ENCODE results near the gene CTU2. TPM values are rescaled to one million over a fixed set of nuclear protein-coding genes. Genes with fewer than 3 reads are reported as not detected.

Gene CTU2
- total RNA-seq, 1 donor from 2014 or later, result 21.3 TPM

GRCh38 chr16:88711750-88712340 is 5.5 kb downstream of the CTU2 start:
- Histone ChIP-seq H3K4me1 (peaks cover 9% of the 10 kb centered on the region), H3K4me3 (no peak overlapping the region), H3K36me3 (peaks cover 34% of the 10 kb centered on the region), H3K27ac (no peak overlapping the region), H3K27me3 (no peaks in the 10 kb centered on the region), H3K9me3 (no peaks in the 10 kb centered on the region)
- no peak for ATAC-seq
- TF ChIP-seq CTCF (IDR thresholded peaks at IDR 0.05), result no peak
- DNase-seq, result no peak
- intact Hi-C loops (cut with DNase I), result no loop called here

DNA sequence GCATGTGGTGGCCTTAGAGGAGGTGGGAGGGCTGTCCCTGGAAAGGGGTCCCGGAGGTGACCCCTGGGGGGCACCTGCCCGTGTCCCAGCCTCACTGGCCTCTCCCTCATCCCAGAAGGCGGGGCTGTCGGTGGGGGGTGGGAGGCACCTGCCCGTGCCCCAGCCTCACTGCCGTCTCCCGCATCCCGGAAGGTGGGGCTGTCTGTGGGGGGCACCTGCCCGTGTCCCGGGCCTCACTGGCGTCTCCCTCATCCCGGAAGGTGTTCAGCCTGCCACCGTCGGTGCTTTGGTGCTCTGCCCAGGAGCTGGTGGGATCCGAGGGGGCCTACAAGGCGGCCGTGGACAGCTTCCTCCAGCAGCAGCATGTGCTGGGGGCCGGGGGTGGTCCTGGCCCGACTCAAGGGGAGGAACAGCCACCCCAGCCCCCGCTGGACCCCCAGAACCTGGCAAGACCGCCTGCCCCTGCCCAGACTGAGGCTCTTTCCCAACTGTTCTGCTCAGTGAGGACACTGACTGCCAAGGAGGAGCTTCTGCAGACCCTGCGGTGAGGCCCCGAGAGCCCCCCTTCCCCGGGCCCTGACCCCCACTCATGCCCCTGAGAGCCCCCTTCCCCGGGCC is 6.2 kb downstream of the CTU2 start:
- peaks cover 3% of the 10 kb centered on the region for H3K4me1 ChIP-seq
- DNase-seq (no peak), ATAC-seq (no peak)

GRCh38 chr16:88713054-88713453 is 6.8 kb downstream of the CTU2 start:
- no peaks in the 10 kb centered on the region for H3K4me1 ChIP-seq
- no peak for TF ChIP-seq CTCF (IDR thresholded peaks at IDR 0.05)
- DNase-seq (no peak), ATAC-seq (no peak)
- H3K27ac ChIP-seq, result no peak overlapping the region
- H3K27me3 ChIP-seq, result no peaks in the 10 kb centered on the region
- no peak overlapping the region for H3K4me3 ChIP-seq
- intact Hi-C loops (cut with DNase I), result no loop called here
- H3K9me3 ChIP-seq, result no peaks in the 10 kb centered on the region
- peaks cover 47% of the 10 kb centered on the region for H3K36me3 ChIP-seq

More for the DNA sequence above, 6.2 kb downstream of the CTU2 start:
- no peak overlapping the region for H3K4me3 ChIP-seq
- H3K9me3 ChIP-seq, result no peaks in the 10 kb centered on the region
- H3K27ac ChIP-seq, result no peak overlapping the region
- no peaks in the 10 kb centered on the region for H3K27me3 ChIP-seq
- peaks cover 41% of the 10 kb centered on the region for H3K36me3 ChIP-seq
- no peak for TF ChIP-seq CTCF (IDR thresholded peaks at IDR 0.05)
- intact Hi-C loops (cut with DNase I), result no loop called here

- peak; percentile 17 for ATAC-seq
- Histone ChIP-seq H3K27ac (no peak overlapping the region), H3K27me3 (no peaks in the 10 kb centered on the region), H3K4me1 (no peaks in the 10 kb centered on the region), H3K36me3 (peaks cover 54% of the 10 kb centered on the region), H3K9me3 (no peaks in the 10 kb centered on the region), H3K4me3 (no peak overlapping the region)
- no peak for TF ChIP-seq CTCF (IDR thresholded peaks at IDR 0.05)
- DNase-seq, result no peak
- intact Hi-C loops (cut with DNase I), result no loop called here
Observed at GRCh38 chr16:88713568-88714419, 7.5 kb downstream of the CTU2 start.

DNA sequence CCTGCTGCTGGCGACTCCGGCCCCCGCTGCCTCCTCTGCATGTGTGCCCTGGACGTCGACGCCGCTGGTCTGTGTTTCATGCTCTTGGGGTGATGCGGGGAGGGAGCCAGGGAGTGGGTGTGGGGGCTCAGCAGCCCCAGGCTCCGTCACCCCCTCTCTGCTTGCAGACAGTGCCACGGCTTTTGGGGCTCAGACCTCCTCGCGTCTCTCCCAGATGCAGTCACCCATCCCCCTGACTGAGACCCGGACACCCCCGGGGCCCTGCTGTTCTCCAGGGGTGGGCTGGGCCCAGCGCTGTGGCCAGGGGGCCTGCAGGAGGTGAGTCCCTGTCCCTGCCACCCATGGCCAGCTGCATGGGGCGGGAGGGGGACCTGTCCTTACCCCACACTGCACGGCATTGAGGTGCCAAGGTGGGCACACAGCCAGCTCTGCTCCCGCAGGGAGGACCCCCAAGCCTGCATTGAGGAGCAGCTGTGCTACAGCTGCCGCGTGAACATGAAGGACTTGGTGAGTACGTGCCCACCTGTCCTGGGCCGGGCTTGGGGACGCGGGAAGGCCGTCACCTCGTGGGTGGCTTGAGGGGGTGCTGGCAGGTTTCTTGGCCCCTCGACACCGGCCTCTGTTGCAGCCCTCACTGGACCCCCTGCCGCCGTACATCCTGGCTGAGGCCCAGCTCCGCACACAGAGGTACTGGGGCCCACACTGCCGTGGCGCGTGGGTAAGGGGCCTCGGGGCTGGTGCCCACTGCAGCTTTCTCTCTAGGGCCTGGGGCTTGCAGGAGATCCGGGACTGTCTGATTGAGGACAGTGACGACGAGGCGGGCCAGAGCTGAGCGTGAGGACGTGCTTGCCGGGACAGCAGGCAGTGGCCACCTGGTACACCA is 8.4 kb downstream of the CTU2 start:
- Histone ChIP-seq H3K9me3 (no peaks in the 10 kb centered on the region), H3K4me1 (no peaks in the 10 kb centered on the region), H3K4me3 (no peak overlapping the region), H3K27ac (no peak overlapping the region), H3K27me3 (no peaks in the 10 kb centered on the region), H3K36me3 (peaks cover 63% of the 10 kb centered on the region)
- TF ChIP-seq CTCF (IDR thresholded peaks at IDR 0.05), result no peak
- intact Hi-C loops (cut with DNase I), result no loop called here
- ATAC-seq (peak; percentile 3), DNase-seq (no peak)

All from upper lobe of right lung (tissue), 1 donor.